Measurements from ENCODE around the gene MS4A3.
"Not testable (repeated sequence)": the region's sequence is repeated elsewhere in the genome, so short reads cannot be mapped to it uniquely, and the experiment has no call there.

Gene MS4A3

DNA sequence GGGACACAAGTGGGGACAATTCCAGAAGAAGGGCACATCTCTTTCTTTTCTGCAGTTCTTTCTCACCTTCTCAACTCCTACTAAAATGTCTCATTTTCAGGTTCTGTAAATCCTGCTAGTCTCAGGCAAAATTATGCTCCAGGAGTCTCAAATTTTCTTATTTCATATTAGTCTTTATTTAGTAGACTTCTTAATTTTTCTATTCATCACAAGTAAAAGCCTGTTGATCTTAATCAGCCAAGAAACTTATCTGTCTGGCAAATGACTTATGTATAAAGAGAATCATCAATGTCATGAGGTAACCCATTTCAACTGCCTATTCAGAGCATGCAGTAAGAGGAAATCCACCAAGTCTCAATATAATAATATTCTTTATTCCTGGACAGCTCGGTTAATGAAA lies 31.9 kb downstream of the MS4A3 start, which contains the start of gene MS4A2:
MS4A2 (plus strand) TSS at position 301 of the 400 bp plus-strand sequence. CDS start 102 bp downstream, outside the sequence.
- DNase-seq (ENCODE audit: low read depth in 2 of 3, low spot score in 2 of 3) = no peak

DNA sequence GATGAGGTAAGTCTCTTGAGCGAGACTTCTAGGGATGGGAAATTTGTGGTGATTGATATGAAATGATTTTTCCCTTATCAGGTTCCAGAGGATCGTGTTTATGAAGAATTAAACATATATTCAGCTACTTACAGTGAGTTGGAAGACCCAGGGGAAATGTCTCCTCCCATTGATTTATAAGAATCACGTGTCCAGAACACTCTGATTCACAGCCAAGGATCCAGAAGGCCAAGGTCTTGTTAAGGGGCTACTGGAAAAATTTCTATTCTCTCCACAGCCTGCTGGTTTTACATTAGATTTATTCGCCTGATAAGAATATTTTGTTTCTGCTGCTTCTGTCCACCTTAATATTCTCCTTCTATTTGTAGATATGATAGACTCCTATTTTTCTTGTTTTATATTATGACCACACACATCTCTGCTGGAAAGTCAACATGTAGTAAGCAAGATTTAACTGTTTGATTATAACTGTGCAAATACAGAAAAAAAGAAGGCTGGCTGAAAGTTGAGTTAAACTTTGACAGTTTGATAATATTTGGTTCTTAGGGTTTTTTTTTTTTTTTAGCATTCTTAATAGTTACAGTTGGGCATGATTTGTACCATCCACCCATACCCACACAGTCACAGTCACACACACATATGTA lies 39.1 kb downstream of the MS4A3 start:
- DNase-seq (ENCODE audit: low read depth in 2 of 3, low spot score in 2 of 3) = no peak

DNA sequence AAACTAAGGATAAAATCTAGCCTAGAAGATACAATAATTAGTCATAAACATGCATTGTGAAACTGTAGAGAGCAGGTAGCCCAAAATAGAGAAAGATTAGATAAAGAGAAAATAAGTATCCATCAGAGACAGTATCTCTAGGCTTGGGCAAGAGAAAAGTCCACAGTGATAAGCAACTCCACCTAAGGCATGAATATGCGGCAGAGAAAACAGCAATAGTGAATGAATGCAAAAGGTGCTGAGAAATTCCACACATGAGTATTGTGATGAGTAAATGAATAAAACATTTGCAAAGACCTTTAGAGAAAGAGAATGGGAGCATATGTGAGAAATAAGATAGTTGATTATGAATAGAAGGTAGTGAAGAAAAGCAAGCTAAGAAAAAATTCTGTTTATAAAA lies 40.7 kb downstream of the MS4A3 start:
- no peak for DNase-seq (ENCODE audit: low read depth in 2 of 3, low spot score in 2 of 3)

DNA sequence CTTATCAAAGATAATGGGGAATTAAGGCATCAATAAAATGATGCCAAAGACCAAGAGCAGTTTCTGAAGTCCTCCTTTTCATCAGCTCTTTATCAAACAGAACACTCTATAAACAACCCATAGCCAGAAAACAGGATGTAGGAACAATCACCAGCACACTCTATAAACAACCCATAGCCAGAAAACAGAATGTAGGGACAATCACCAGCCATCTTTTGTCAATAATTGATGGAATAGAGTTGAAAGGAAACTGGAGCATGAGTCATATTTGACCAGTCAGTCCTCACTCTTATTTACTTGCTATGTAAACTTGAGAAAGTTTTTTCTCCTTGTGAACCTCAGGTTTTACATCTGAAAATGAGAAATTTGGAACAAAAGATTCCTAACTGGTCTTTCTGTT lies 42.0 kb downstream of the MS4A3 start:
- no peak for DNase-seq (ENCODE audit: low read depth in 2 of 3, low spot score in 2 of 3)

DNA sequence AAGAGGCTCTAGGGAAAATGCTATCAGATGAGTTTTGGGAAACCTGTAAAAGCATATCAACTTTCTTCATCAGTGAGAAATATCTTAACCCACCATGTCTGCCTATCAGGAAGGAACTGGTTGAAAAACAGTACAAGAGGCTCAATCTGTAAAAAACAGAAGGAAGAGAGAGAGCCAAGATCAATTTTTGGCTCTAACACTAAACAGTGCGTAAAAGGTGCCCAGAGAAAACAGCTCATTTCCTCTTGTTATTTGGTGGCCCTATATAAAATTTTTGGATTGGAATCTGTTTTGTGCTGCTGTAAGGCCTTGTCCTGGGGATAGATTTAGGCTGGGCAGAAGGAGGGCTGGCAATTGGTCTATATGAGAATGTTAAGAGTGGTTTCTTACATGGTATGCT lies 44.1 kb downstream of the MS4A3 start:
- no peak for DNase-seq (ENCODE audit: low read depth in 2 of 3, low spot score in 2 of 3)

DNA sequence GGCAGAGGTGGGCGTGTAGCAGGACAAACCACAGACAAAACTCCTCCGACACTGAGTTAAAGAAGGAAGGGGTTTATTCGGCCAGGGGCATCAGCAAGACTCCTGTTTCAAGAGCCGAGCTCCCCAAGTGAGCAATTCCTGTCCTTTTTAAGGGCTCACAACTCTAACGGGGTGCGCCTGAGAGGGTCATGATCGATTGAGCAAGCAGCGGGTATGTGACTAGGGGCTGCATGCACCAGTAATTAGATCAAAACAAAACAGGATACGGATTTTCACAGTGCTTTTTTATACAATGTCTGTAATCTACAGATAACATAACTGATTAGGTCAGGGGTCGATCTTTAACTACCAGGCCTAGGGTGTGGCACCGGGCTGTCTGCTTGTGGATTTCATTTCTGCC lies 44.9 kb downstream of the MS4A3 start:
- DNase-seq (ENCODE audit: low read depth in 2 of 3, low spot score in 2 of 3) = not testable (repeated sequence)

DNA sequence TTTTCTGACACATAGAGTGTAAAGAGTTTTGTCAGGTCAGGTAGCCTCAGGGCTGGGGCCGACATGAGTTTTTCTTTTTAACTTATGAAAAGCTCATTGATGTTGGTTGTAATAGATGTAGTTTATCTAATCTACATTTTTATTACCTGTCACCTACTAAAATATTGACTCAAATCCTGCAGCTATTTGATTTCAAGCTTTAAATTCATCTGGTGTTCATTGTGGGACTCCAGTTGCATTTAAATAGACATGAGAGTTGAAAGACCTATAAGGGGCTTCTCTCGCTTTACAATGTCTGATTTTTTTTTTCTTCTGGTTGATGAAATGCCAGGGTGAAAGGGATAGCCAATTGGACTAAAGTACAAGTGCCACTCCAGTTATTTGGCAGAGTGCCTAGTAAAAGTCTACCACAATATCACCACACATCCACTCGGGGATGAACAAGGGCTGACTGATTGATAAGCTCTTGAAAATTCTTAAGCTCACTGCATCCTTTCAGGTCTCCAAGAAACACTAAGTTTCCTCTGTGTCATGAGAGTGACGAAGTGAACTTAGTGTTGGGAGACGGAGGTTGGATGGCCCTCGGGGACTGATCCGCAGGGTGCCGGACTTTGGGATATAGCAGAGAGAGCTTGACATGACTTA lies 48.1 kb downstream of the MS4A3 start:
- not testable (repeated sequence) for DNase-seq (ENCODE audit: low read depth in 2 of 3, low spot score in 2 of 3)

DNA sequence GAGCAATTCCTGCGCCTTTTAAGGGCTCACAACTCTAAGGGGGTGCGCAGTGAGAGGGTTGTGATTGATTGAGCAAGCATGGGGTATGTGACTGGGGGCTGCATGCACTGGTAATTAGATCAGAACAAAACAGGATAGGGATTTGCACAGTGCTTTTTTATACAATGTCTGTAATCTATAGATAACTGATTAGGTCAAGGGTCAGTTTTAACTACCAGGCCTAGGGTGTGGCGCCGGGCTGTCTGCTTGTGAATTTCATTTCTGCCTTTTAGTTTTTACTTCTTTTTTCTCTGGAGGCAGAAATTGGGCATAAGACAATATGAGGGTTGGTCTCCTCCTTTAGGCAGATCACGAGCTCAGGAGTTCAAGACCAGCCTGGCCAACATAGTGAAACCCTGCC lies 52.2 kb downstream of the MS4A3 start:
- not testable (repeated sequence) for DNase-seq (ENCODE audit: low read depth in 2 of 3, low spot score in 2 of 3)

DNA sequence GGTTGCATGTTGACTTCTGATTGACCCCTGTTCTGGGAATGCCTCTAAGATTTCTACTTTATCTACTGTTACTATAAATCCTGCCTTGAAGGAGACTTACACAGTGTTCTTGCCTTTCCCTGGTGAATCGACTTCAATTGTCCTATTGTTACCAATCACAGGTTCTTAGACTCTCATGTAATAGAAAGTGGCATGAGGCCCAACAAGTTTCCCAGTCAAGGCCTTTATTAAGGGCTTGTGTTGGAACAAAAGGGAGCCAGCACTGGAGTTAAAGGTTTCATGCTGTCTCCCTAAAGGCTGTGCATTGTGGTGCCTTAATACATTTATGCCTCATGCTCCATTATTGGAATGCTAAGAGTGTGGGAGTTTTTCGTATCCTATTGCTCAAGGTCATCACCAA lies 55.3 kb downstream of the MS4A3 start:
- DNase-seq (ENCODE audit: low read depth in 2 of 3, low spot score in 2 of 3) = no peak

DNA sequence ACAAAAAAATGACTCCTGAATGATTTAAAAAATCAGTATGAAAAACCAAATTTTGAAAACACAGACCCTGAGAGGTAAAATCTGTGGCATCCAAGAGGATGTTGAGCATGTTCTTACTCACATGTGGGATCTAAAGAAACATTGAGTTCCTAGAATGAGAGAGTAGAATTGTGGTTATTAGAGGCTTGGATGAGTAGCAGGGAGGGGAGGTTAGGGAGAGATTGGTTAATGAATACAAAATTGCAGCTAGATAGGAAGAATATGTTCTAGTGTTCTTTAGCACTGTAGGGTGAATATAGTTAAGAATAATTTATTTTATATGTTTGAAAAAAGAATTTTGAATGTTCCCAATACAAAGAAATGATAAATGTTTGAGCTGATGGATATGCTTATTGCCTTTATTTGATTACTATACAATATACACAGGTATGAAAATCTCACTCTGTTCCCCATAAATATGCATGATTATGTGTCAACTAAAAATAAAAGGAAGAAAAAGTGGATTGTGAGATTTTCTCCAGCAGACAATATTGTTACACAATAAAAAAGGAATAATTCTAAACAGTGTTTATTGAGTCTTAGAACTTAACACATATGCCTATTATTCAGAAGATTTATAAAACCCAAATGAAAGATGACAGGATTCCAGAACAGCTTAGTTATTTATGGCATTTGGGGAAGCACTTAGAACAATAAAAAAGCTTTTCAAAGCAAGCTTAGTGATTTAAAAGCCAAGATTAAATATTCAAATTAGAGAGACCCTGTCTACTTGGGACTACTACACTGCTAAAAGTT lies 60.7 kb downstream of the MS4A3 start:
- no peak for DNase-seq (ENCODE audit: low read depth in 2 of 3, low spot score in 2 of 3)

DNA sequence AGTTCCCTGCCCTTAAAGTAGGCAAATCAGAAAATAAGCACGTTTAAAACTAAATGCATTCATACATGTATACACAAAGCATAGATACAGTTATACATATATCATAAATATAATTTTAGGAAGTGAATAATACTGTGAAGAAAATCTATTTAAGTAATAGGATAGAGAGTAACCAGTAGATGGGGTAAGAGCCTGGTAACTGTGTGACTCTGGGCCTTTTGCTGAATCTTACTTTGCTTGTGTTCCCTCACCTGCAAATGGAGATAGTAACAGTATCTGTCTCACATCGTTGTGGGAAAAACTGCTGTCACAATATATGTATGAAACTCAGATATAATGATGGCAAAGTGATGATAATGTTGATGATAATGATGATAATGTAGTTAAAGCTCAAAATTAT lies 61.9 kb downstream of the MS4A3 start:
- DNase-seq (ENCODE audit: low read depth in 2 of 3, low spot score in 2 of 3) = no peak

DNA sequence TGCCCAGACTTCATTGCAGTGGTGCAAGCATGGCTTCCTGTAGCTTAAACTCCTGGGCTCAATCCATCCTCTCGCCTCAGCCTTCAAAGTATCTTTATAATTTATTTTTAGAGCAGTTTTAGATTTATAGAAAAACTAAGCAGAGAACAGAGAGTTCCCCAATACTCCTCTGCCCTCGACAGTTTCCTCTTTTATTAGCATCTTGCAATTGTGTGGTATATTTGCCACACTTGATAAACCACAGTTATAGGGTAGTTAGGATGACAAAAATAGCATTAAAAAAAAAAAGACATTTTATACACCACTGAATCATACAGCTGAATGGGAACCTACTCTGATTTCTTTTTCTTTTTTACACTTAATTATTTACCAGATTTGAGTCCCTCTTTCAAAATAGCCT lies 63.2 kb downstream of the MS4A3 start:
- DNase-seq (ENCODE audit: low read depth in 2 of 3, low spot score in 2 of 3) = no peak
